HG03457 (cell line): ENCODE results near the gene HS6ST1.

Experiments used
- ATAC-seq: cut with Tn5 transposase; IDR thresholded peaks from one replicate; pipeline ENCODE4 v1.9.1; 2021; ENCODE audit warnings: moderate number of reproducible peaks; ENCODE audit not compliant: unreplicated experiment

HS6ST1 gene

DNA sequence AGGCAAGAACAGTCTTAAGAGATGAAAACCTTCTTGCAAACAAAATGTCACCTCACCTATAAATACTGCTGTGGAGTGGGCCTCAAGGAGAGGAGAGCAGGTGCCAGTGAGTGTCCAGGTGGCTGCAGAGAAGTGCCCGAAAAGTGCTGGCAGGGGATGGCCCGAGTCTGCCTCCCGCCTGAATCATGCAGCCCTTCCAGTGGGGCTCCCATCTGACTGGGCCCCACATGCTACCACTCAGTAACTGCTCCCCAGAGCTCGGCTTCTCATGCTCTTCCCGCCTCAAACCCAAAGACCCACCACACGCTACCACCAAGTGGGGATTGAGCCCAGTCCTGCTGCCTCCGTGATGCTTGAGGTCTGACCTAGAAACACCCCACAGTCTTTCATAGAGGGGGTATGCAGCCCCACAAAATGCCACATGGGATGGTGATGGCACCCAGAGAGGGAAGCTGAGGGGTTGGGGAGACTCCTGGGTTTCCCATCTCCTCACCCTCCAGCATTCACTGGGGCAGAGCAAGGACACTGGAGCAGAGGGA, 7.4 kb downstream of the HS6ST1 start:
- no peak for ATAC-seq

DNA sequence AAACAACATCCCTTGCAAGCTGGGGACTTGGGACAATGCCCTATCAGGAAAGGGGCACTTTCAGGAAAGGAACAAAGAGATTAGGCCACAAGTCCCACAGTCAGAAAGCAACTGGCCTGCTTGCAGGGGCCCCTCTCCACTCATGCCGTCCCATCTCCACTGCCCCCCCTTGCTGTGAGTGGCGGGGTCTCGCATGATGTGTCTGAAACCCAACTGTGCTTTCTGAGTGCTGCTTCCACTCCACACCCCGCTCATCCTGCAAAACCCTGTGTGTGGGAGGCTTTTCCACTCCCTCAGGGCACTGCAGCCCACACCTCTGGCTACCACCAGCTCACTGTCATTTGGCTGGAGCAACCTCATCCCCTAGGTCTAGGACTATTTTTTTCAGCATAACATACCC, 7.9 kb downstream of the HS6ST1 start:
- no peak for ATAC-seq

DNA sequence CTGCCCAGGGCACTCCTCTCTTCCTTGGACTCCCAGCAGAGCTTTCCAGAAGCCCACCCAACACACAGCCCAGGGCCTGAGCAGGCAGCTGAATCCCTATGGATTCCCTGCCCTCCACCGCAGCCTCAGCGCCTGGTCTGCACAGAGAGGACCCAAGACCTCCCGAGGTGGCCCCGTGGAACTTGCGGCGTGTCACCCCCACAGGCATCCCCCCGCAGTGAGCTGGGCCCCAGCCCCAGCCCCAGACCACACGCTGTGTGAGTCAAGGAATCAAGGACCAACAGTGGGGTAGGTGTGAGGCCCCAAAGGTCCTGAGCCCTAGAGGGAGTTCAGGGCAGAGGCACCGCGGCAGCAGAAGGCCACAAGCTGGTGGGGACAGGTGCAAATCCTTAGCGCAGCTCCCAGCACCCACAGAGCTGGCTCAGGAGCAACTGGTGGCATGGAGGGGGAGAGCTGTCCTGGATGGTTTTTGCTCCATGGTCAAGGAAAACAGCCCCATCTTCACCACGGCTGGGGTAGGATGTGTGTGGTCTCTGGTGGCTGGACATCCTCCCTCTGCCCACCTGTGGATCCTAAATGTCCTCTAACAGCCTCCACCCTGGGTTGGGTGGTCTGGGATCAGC, 8.5 kb downstream of the HS6ST1 start:
- no peak for ATAC-seq

DNA sequence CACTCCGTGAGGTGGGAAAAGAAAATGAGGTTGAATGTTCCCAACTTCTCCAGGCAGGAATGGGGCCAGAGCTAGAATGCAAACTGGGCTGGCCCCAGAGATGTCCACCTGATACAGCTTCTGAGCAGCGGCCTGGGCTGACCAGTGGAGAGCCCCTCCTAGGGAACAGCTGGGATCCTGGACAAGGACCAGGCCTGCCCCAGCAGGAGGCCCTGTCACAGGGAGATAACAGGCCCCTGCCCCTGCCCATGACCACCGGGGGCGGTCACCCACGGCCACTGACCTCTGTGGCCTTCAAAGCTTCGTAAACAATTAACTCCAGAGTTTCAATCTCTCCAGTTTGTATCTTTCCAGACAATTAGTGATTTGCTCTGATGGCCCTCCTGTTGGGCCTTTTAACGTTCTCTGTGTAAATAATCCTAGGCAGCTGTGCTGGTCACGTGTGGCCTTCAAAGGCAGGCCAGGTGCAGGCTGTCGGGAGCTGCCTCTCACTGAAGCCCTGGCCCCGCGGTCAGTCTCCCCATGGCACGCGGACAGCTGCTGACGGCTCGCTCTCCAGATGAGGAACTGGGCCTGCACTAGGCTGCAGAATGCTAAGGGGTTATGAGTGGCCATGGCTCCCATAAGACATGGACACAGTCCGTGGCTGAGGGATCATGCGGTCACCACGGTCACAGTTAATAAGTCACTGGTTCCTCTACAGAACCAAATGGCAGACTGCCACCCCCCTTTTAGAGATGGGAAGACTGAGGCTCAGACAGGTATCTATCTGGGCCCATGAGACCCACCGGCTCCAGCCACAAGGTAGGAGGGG, 9.2 kb downstream of the HS6ST1 start:
- no peak for ATAC-seq

DNA sequence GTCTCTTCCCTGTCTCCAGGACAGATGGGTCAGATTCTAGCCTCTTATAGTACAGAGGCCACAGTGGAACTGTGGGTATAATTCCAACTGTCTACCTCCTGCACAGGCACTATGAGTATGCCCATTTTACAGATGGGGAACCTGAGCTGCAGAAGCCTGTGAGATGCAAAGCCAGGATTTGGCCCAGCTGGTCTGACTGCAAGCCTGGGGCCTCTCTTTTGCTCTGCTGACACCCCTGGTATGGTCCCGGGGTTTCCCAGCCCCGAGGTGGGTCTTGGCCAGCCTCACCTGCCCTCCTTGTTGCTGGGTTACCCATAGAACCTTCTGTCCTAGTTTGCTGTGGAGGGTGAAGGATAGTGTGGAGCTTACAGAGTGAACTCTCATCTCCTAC, 9.8 kb downstream of the HS6ST1 start:
- ATAC-seq = no peak

DNA sequence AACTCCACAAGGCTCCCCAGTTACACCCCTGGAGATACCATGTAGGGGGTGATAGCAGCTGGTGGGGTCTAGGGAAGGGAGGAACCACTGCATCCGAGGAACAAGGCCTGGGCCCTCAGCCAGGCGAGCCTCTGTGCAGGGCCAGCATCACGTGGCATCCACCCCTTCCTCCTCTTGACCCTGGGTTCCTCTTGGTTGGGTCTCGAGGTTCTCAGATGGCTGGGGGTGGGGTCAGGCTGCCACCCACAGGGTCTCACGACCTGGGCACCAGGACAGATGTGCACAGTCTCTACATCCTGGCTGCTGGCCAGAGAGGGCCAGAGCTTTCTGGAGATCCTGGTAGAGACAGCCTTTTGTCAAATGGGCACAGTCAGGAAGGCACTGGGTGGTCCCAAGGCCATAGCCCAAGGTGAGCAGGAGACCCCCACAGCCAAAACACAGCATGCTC, 10.4 kb downstream of the HS6ST1 start:
- ATAC-seq = no peak

DNA sequence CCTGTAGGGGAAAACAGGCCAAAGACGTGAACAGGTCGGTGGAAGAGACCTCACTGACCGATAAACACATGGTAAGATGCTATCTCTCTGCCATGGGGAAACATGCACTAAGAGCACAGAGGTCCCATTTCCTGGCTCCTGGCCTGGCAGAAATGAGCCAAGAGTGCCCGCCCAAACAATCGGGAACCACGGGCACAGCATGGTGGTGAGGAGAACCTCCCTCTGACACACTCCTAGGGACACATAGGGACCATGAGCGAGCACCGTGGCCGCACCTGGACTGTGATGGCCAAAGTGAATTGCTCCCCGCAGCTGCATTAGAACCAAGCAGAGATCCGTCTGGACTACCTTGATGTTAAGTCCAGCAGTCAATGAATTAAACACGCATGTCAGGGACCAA, 11.1 kb downstream of the HS6ST1 start:
- no peak for ATAC-seq

DNA sequence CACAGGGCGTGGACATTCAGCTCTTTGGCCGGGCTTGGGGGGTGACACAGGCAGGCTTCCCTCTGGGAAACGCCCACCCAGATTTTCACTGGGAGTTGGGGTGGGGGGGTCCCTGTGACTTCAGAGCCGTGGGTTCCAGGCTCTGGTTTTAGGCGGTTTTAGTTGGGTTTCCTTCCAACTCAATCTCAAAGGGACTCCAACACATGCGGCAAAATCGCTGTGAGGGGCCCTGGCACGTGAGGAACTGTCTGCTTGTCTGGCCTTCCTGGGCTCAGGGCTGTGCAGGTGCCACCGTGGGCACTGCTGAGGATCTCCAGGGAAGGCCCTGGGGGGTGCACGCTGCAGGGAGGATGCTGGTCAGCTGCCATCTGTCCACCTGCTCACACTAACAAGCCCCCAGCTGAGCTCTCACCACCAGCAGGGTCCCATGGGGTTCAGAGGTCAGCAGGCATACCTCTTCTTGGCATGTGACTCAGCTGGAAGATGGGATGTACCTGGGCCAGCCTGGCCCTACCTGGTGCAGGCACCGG, 11.7 kb downstream of the HS6ST1 start:
- ATAC-seq = no peak

DNA sequence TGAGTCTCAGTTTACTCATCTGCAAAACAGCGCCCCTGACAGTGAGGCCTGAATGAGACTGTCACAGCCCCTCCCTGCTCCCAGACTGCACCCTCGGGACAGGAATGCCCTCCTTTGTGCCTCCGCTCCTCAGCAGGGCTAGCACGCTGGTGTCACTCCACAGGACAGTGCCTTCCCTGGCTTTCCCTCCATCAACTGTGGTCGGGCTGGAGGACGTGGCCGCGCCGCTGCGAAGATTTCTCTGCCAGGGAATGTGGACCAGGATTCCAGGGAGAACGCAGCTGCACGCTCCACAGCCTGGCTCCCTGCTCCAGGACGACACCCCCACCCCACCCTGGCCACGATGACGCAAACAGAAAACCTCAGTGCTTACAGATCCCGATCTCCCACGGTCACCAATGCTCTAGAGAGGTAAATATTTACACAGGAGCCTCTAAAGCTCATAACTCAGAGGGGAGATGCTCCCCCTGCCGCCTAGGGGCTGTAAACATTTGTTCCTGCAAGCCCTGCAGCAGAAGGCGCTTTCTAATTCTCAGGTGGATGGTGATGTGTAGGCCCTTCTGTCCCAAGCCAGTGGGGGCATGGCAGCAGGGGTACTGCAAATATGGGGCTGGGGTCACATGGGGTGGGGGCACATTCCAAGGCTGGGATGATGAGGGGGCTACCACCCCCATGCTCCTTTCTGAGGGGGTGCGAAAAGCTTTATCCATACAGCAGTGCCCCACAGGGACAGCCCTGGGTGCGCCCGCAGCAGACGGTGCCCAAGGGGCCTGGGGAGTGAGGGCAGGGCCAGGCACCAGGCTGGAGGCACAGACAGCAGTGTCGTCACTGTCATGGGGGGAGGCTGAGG, 12.4 kb downstream of the HS6ST1 start:
- ATAC-seq = no peak

DNA sequence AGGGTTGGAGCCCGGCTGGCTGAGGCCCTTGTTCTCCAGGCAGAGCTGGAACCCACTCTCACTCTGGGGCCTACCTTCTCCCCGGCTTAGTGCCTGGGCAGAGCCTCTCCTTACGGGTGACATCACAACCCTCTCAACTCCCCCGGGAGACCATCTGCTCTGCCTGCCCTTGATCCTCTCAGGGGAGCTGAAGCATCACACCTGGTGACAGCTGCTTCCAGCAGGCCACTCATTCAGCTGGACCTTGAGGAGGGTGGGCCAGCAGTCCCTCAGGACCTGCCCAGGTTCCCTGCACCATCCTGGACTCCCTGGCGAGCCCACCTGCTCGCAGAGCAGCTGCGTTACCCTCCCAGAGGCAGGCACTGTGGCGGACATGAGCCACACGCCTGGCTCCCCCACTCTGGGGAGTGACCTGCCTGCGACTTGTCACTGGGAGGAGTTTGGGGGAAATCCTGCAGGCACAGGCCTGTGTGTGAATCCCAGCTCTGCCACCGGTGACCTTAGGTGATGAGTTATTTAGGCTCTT, 13.1 kb downstream of the HS6ST1 start:
- ATAC-seq = peak; percentile 68

DNA sequence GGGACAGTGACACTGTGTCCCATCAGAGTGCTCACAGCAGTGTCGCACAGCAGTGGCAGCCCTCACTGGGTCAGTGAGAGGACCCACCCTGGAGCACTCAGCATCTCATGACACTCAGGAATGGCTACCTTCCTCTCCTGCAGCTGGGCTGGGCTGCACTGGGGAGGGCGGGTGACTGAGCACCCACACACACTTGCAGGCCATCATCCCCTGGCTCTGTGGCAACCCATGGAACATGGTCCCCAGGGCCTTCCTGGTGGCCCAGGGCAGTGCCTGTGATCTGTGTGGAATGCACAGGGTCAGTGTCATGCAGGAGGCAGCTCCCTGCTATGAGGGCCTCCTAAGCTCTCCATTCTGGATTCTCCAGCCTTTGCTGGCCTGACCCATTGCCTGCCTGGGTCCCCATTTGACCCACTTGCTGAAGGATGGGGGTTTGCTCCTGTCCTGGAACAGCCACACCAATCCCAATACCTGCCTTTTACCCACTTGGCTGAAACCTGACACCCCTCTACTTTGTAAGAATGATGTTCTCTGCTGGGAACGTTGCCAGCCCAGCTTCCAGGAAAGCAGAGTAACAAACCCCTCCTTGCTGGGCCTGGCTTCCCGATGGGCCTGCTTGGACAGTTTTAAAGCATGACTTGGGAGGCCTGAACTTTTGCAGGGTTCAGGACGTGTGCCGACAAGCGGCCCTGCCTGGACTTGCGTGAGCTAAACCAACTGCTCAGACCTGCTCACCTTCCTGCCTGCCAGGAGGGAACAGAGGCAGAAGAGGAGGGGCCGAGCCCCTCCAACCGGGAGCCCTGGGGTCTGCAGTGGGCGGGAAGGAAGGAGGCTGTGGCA, 13.7 kb downstream of the HS6ST1 start:
- no peak for ATAC-seq

DNA sequence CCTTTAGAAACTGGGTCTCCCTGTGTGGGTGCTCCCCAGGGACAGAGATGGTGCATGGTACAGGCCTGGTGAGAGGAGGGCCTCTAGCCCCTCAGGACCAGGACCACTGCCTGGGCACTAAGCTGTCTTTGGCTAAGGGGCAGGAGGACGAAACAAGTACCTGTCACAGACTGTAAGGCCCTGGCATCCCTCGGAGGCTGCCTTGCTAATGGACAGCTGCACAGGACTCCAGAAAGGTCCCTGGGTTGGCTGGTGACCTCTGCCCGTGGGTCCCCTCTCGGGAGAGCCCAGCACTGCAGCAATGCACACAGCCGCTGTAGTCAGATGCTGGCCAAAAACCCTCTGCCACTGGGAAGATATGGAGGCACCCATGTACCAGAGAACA, 14.3 kb downstream of the HS6ST1 start:
- no peak for ATAC-seq

DNA sequence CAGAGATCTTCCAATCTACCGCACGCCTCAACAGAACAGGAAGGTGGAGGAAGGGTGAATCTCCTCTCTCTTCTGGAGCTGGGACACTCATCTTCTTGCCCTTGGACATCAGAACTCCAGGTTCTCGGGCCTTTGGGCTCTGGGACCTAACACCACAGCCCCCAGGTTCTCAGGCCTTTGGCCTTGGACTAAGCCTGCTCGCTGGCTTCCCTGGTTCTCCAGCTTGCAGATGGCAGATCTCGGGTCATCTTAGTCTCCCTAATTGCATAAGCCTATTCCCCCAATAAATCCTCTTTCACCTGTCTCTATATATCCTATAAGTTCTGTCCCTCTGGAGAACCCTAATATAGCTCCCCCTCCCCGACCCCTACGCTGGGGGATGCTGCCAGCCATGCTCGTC, 14.8 kb downstream of the HS6ST1 start:
- ATAC-seq = no peak

DNA sequence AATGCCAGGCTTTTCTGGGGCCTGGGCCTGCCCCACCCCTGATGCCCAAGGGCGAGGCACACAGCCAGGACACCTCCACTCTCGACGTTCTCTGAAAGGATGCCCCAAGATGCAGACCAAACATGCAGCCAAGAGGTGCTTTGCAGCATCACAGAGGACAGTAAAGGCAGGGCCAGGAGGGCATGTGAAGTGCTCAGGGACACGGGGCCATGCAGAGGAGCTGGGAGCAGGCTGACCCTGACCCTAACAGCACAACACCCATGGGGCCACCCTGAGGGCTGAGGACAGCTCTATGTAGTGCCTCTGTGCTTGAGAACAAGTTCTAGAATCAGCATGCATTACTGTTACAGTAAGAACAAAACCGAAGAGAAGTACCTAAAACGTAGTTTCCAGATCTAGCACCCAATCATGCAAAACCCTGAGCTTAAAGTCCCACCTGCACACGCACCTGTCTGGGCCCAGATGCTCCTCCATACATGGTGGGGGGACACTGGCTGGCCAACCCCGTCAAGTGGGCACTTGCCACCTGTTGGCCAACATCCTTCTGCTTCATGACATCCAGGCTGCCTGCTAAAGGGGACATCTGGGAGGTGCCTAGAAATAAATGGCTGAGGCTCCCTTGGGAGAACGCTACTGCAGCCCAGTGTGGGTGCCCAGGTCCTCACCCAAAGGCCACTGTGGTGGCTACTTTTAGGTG, 15.4 kb downstream of the HS6ST1 start:
- no peak for ATAC-seq

DNA sequence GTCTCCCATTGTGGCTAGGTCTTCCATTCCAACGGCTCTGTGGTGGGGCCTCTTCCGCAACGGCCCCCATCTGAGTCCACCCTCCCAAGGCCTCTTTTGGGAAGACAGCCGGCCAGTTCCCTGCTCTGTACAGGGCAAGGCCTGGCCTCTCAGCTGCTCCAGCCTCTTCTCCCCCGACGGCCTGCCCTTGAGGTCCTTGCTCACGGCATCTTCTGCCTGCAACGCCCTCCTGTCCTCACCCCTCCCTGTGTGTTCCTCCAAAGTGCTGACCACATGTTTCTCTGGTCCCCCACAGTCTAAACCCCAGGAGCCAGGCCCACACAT, 16.0 kb downstream of the HS6ST1 start:
- no peak for ATAC-seq

DNA sequence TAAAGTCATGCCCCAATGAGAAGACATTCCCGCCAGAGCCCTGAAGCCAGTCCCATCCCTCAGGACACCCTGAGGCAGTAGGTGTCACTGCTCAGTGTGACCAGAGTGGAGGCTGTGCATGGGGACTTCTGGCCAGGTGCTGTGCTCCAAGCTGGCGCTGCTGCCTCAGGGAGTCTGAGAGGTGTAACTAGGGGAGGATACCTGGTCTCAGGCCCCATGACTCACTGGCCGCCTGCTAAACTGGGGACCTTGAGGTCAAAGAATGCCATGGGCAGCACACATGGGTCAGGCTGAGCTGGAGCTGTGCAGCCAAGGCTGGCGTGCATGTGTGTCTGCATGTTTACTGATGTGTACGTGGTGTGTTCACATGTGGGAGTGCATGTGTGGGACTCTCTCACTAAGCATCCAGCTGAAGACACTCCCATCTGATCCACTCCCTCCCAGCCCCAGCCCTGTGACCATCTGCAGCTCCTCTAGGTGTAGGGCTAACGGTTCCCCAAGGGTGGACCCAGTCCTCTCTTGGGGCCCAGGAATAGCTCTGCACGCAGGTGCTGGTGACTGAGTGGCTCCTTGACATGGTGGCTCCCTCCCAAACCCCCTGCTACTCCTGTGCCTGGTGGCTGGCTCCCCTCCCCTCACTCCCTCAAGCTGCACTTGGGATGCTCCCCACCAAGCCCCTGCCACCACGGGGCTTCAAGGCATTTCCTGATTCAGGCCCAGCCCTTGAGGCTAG, 16.5 kb downstream of the HS6ST1 start:
- no peak for ATAC-seq

DNA sequence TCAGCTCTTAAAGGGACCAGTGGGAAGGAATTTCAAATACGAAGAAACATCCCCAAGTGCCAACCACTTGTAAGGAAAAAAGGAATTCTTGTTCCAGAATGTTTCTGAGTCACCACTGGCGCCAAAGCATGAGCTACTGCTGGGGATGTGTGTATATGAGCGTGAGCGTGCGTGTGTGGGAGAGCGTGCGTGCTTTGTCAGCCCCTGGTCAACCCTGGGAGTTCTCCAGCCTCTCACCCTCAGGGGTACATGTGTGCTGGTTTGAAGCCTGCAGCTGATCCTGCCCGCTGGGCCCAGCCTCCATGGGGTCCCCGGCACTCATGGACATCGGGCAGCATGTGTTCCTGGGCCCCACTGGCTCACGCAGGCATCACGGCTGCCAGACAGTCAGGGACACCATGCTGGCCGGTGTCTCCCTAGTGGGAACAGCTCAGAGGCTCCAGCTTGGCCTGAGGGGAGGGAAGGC, 17.1 kb downstream of the HS6ST1 start:
- no peak for ATAC-seq

DNA sequence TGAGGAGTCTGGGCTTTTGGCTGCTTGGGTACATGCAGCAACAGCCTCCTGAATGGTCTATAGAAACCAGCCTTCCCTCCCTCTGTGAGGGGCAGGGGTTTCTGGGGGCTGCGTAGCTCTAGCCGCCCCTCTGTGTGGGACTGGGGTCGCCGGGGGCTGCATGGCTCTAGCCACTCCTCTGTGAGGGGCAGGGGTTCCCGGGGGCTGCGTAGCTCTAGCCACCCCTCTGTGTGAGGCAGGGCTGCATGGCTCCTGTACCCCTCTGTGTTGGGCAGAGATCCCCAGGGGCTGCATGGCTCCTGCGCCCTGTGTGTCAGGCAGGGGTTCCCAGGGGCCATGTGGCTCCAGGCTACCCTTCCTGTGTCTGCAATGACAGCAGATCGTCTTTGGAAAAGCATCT, 17.6 kb downstream of the HS6ST1 start:
- ATAC-seq = no peak
